Peyer's patch (tissue), 4 donors: ENCODE measurements around the gene TRAF3. TPM values are rescaled to one million over a fixed set of nuclear protein-coding genes. Genes with fewer than 3 reads are reported as not detected.

ENCODE experiments used
- DNase-seq, 3 donors: peaks; one replicate each; pipeline ENCODE4 v3.0.0-alpha.2; 2017 to 2019
- H3K27ac ChIP-seq, 4 donors: fragments of 200-600 bp; sonication (generic); one replicate each; pipeline ENCODE4 v1.5.1; 2016 to 2019
- H3K27me3 ChIP-seq, 2 donors: fragments of 200-600 bp; sonication (generic); one replicate each; pipeline ENCODE4 v1.5.1; 2019
- H3K36me3 ChIP-seq, 3 donors: fragments of 200-600 bp; sonication (generic); one replicate each; pipeline ENCODE4 v1.5.1; 2016 to 2019
- H3K4me1 ChIP-seq, 4 donors: fragments of 200-600 bp; sonication (generic); one replicate each; pipeline ENCODE4 v1.5.1; 2016 to 2019
- H3K4me3 ChIP-seq, 4 donors: fragments of 200-600 bp; sonication (generic); 1 replicate in 3 of 4; 2 replicates in 1 of 4; pipeline ENCODE4 v1.5.1; 2016 to 2019; ENCODE audit warnings: mild to moderate bottlenecking in 1 of 4
- H3K9me3 ChIP-seq, 4 donors: fragments of 200-600 bp; sonication (generic); one replicate each; pipeline ENCODE4 v1.5.1; 2016 to 2019; ENCODE audit warnings: mild to moderate bottlenecking in 1 of 4
- POLR2A ChIP-seq, 2 donors: fragments of 450-650 bp; IDR thresholded peaks; one replicate each; pipeline ENCODE4 v1.5.1; 2017; ENCODE audit warnings: antibody characterized with exemption in 2 of 2, mild to moderate bottlenecking in 2 of 2, moderate library complexity in 2 of 2
- total RNA-seq, 4 donors: library from RNA; depleted of rRNA; stranded (reverse); fragments of >200 nt; gene quantifications; one replicate each; pipeline ENCODE4 v1.1.0, GENCODE V29; 2016
- TF ChIP-seq, protein P1 (sequence below), 6 experiments: fragments of 450-650 bp in 4 of 6; fragments of 200-600 bp in 2 of 6; sonication (generic) in 1 of 6; IDR thresholded peaks; one replicate each; pipeline ENCODE4 v1.5.1; 2017 to 2019; ENCODE audit warnings: antibody characterized with exemption in 6 of 6, mild to moderate bottlenecking in 3 of 6, moderate library complexity in 1 of 6

Gene TRAF3
- total RNA-seq, 4 donors from 2014 or later = 31.7 to 47.8 (median 41.8) TPM

DNA sequence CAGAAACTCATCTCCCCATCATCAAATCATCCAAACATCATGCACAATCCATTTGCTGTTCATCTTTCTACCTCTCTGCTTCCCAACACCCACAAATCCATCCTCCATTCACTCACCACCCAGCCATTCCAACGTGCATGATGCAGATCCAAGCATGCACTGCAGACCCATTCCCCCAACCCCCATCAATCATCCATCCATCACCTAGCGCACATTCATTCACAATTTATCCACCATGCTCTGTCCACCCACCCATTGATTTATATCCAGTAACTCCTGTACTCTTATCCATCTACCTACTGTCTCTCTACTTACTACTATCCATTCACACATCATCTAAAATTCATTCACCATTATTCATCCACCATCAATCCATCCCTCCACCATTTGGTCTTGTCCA lies 141.2 kb downstream of the TRAF3 start:
- no peak overlapping the region for H3K27ac ChIP-seq
- peaks cover 0 to 9% of the 10 kb centered on the region in 2 donors for H3K27me3 ChIP-seq
- H3K4me1 ChIP-seq = peaks cover 0 to 50% (median 11%) of the 10 kb centered on the region in 4 donors
- H3K36me3 ChIP-seq = no peaks in the 10 kb centered on the region
- no peak for DNase-seq
- H3K4me3 ChIP-seq = no peak overlapping the region
- TF ChIP-seq, protein P1, sequence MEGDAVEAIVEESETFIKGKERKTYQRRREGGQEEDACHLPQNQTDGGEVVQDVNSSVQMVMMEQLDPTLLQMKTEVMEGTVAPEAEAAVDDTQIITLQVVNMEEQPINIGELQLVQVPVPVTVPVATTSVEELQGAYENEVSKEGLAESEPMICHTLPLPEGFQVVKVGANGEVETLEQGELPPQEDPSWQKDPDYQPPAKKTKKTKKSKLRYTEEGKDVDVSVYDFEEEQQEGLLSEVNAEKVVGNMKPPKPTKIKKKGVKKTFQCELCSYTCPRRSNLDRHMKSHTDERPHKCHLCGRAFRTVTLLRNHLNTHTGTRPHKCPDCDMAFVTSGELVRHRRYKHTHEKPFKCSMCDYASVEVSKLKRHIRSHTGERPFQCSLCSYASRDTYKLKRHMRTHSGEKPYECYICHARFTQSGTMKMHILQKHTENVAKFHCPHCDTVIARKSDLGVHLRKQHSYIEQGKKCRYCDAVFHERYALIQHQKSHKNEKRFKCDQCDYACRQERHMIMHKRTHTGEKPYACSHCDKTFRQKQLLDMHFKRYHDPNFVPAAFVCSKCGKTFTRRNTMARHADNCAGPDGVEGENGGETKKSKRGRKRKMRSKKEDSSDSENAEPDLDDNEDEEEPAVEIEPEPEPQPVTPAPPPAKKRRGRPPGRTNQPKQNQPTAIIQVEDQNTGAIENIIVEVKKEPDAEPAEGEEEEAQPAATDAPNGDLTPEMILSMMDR (IDR thresholded peaks at IDR 0.05) = no peak
- TF ChIP-seq POLR2A (IDR thresholded peaks at IDR 0.05) = no peak
- H3K9me3 ChIP-seq = no peaks in the 10 kb centered on the region

DNA sequence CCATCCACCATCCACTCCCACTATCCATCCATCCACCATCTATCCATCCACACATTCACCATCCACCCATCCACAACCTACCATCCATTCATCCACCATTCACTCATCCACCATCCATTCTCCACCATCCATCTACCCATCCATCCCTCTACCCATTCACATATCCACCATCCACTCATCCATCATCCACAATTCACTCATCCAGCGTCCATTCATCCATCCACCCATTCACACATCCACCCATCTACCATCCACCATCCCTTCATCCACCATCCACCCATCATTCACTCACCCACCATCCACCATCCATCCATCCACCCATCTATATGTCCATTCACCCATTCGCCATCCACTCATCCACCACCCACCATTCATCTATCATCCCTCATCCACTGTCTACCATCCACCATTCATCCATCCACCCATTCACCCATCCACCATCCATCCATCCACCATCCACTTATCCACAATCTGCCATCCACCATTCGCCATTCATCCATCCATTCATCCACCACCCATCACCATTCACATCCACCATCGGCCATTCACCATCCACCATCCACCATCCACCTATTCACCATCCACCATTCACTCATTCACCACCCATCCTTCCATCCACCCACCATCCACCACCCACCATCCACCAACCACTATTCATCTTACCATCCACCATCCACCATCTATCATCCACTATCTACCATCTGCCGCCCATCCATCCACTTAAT lies 143.2 kb downstream of the TRAF3 start:
- H3K36me3 ChIP-seq = no peaks in the 10 kb centered on the region
- H3K27me3 ChIP-seq = peaks cover 0 to 9% of the 10 kb centered on the region in 2 donors
- H3K9me3 ChIP-seq = no peaks in the 10 kb centered on the region
- H3K4me1 ChIP-seq = peaks cover 0 to 38% (median 23%) of the 10 kb centered on the region in 4 donors
- no peak overlapping the region for H3K27ac ChIP-seq
- DNase-seq = no peak
- no peak overlapping the region for H3K4me3 ChIP-seq
- TF ChIP-seq, protein P1 (IDR thresholded peaks at IDR 0.05) = no peak
- no peak for TF ChIP-seq POLR2A (IDR thresholded peaks at IDR 0.05)

DNA sequence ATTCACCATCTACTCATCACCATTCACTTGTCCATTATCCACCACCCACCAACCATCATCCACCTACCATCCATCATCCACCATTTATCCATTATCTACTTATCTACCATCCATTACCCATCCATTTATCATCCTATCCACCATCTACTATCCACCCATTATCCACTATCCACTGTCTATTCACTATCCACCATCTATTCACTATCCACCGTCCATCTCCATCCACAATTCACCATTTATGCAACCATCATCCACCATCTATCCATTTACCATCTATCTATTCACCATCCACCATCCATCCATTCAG lies 143.7 kb downstream of the TRAF3 start:
- Histone ChIP-seq H3K36me3 (no peaks in the 10 kb centered on the region), H3K9me3 (no peaks in the 10 kb centered on the region), H3K27me3 (peaks cover 0 to 9% of the 10 kb centered on the region in 2 donors), H3K27ac (no peak overlapping the region), H3K4me1 (peaks cover 0 to 33% (median 23%) of the 10 kb centered on the region in 4 donors), H3K4me3 (no peak overlapping the region)
- TF ChIP-seq, protein P1 (IDR thresholded peaks at IDR 0.05) = no peak
- TF ChIP-seq POLR2A (IDR thresholded peaks at IDR 0.05) = no peak
- no peak for DNase-seq

DNA sequence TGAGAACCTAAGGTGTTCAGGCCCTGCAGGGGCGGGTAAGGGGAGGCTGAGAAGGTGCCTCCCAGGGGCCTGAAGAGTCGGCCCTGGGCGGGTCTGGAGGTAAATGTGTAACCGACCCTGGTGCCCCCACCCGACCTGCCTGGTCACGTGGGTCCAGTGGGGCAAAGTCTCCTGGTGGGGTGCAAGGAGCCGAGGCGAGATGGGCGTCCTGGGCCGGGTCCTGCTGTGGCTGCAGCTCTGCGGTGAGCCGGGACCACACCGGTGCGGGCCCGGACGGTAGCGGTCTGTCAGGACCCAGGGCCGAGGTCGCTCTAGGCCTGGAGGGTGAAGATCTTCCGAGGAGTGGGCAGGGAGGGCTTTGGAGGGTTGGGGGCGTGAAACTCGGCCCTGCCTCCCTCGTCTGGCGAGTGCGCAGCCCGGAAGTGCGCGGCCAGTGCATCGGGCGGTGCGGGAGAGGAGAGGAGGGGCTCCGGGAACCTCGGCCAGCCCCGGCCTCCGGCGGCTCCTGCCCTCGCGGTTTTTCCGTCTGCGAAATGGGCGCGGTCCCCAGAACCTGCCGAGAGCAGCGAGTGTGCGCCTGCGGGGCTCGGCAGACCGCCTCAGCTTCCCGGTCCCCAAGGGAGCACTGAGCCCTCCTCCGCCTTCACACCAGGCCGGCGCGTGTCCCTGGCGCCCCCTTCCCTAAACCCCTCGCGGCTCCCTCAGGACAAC lies 145.4 kb downstream of the TRAF3 start, which contains the start of gene AMN:
TSS of gene AMN (plus strand) at position 174 of the 711 bp plus-strand sequence. CDS start at position 200, 26 bp downstream.
- peak within 1 kb of the TSS; percentile 45 to 70 (median 57) for H3K4me3 ChIP-seq
- no peaks in the 10 kb centered on the region for H3K9me3 ChIP-seq
- peaks cover 0 to 9% of the 10 kb centered on the region in 2 donors for H3K27me3 ChIP-seq
- H3K36me3 ChIP-seq = no peaks in the 10 kb centered on the region
- peak; percentile 77 to 90 for TF ChIP-seq POLR2A (IDR thresholded peaks at IDR 0.05)
- TF ChIP-seq, protein P1 (IDR thresholded peaks at IDR 0.05) = no peak
- DNase-seq = peak in 2 of 3 donors; percentile 90 to 93
- H3K27ac ChIP-seq = peak within 1 kb of the TSS; percentile 25 to 94 (median 78)
- H3K4me1 ChIP-seq = peaks cover 0 to 29% (median 16%) of the 10 kb centered on the region in 4 donors

DNA sequence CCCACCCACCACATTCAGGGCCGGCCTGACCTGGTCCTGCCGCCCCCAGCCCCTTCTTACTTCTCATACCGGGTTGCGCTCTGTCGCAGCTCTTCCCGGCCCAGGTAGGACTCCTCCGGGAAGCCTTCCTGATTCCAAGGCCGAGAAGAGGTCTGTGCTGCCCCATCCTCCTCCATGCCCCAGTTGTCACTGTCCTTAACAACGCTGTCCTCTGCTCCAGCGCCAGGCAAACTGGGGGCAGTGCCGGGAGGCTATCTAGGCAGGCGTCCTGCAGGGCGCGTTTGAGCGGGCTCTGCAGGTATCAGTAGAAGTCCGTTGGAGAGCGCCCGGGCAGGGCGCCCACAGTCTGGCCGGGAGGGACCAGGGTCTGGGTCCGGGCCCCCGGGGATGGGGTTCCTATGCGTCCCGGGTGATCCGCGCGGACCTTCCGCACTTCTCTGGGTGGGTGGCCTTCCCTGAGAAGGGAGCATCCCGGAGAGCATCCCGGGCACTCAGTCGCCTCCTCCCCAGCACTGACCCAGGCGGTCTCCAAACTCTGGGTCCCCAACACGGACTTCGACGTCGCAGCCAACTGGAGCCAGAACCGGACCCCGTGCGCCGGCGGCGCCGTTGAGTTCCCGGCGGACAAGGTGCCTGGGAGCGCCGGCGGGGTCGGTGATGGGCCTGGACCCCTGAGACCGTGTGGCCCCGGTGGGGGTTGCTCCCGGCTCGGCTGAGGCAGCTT lies 146.1 kb downstream of the TRAF3 start:
- no peak for TF ChIP-seq POLR2A (IDR thresholded peaks at IDR 0.05)
- TF ChIP-seq, protein P1 (IDR thresholded peaks at IDR 0.05) = no peak
- H3K9me3 ChIP-seq = no peaks in the 10 kb centered on the region
- H3K36me3 ChIP-seq = no peaks in the 10 kb centered on the region
- DNase-seq = peak in 1 of 3 donors; percentile 67
- H3K27me3 ChIP-seq = peaks cover 0 to 9% of the 10 kb centered on the region in 2 donors
- H3K27ac ChIP-seq = peak overlapping the region; percentile 25 to 94 (median 78)
- peak overlapping the region; percentile 45 to 70 (median 57) for H3K4me3 ChIP-seq
- peaks cover 0 to 29% (median 15%) of the 10 kb centered on the region in 4 donors for H3K4me1 ChIP-seq
